NOMO-1 treated with dmso at 0.1 percent for 144 hours (cell line): ENCODE data around the gene SPDYE3.
A peak's percentile ranks its signal among the peaks of the same experiment; 100 is the strongest.
"Not testable (repeated sequence)": the region's sequence is repeated elsewhere in the genome, so short reads cannot be mapped to it uniquely, and the experiment has no call there.

Experiments
- DNase-seq: peaks from one replicate; lab custom pipeline; 2025; ENCODE audit not compliant: unreplicated experiment; lab: John Stamatoyannopoulos, UW

SPDYE3 gene, protein sequence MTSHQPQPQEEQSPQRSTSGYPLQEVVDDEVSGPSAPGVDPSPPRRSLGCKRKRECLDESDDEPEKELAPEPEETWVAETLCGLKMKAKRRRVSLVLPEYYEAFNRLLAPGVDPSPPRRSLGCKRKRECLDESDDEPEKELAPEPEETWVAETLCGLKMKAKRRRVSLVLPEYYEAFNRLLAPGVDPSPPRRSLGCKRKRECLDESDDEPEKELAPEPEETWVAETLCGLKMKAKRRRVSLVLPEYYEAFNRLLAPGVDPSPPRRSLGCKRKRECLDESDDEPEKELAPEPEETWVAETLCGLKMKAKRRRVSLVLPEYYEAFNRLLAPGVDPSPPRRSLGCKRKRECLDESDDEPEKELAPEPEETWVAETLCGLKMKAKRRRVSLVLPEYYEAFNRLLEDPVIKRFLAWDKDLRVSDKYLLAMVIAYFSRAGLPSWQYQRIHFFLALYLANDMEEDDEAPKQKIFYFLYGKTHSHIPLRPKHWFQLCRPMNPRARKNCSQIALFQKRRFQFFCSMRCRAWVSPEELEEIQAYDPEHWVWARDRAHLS

DNA sequence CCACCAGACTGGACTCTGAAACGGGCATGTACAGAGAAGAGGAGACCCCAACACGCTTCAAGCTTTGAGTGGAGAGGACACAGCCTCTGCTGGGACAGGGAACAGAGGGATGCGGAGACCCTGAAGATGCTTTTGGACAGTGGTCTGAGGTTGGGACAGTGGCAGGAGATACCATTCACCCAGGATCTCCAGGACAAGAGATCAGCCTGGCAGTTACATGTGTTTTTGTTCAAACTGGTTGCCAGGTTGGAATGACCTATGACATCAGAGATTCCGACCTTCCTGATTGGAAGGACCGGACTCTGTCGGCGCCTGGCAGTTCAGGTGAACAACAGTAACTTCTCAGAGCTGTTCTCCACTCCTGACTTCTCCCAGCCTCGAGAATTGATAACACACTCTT is at the start of gene SPDYE3:
TSS of gene SPDYE3 (plus strand) at position 301 of the 400 bp plus-strand sequence. CDS start 184 bp downstream, outside the sequence.
- DNase-seq = not testable (repeated sequence)

DNA sequence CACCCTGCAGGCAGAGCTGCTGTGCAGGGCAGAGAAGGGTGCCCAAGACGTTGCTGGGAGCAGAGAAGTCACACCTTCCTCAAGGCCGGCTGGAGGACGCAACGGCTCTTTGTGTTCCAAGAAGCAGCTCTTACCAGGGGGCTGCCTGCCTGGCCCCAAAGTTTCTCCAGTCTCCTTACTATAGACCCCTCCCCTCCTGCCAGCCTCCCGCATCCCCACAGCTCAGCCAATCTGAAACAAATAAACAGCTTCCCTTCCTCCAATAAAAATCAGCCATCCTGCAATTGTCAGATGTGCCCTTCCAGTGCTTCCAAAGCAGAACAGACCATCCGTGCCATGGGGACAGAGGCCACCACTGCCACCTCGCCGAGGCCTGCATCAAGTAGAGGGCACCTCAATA is 47.5 kb upstream of the SPDYE3 start:
- DNase-seq = not testable (repeated sequence)

DNA sequence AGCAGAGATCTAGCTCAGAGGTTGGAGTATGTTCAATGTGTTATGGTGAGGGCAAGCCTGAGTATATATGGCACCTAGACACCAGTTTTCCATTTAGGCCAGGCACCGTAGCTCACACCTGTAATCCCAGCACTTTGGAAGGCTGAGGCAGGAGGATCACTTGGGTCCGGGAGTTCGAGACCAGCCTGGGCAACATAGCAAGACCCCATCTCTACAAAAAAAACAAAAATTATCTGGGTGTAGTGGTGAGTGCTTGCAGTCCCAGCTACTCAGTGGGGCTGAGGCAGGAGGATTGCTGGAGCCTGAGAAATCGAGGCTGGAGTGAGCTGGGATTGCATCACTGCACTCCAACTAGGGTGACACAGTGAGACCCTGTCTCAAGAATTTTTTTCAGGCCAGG is 44.6 kb upstream of the SPDYE3 start:
- DNase-seq = not testable (repeated sequence)

DNA sequence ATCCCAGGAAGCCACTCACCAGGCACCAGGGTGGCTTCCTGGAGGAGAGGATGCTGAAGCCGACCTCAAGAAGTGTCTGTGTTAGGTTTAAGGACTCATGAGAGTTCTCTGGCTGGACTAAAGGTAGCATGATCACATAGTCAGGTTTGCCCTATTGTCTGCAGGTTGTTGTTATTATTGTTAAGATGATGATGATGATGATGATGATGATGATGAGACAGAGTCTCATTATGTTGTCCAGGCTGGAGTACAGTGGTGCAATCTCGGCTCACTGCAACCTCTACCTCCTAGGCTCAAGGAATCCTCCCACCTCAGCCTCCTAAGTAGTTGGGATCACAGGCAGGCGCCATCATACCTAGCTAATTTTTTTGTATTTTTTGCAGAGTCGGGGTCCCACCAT is 43.3 kb upstream of the SPDYE3 start:
- DNase-seq = not testable (repeated sequence)

DNA sequence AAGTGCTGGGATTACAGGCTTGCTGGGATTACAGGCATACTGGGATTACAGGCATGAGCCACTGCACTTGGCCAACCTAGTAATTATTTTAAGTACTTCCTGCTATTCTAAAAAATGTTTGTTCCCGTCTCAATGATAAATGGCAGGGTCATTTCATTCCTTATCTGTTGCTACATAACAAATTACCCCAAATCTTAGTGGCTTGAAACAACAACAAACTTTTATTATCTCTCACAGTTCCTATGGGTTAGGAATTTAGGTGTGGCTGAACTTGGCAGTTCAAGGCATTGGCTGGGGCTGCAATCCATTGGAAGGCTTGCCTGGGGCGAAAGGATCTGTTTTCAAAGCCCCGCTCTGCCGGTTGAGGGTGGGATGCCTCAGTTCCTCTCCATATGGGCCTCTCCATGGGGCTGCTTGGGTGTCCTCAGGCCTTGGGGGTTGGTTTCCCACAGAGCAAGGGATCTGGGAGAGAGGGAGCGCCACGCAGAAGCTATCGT is 42.8 kb upstream of the SPDYE3 start:
- peak; percentile 12 for DNase-seq

DNA sequence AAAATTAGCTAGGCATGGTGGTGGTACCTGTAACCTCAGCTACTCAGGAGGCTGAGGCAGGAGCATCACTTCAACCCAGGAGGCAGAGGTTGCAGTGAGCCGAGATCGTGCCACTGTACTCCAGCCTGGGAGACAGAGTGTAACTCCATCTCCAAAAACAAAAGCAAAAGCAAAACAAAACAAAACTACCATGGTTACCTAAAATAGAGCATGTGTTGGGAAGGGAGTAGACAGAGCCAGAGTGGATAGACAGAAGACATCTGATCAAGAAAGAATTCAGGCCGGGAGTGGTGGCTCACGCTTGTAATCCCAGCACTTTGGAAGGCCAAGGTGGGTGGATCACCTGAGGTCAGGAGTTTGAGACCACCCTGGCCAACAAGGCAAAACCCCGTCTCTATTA is 41.7 kb upstream of the SPDYE3 start:
- not testable (repeated sequence) for DNase-seq

DNA sequence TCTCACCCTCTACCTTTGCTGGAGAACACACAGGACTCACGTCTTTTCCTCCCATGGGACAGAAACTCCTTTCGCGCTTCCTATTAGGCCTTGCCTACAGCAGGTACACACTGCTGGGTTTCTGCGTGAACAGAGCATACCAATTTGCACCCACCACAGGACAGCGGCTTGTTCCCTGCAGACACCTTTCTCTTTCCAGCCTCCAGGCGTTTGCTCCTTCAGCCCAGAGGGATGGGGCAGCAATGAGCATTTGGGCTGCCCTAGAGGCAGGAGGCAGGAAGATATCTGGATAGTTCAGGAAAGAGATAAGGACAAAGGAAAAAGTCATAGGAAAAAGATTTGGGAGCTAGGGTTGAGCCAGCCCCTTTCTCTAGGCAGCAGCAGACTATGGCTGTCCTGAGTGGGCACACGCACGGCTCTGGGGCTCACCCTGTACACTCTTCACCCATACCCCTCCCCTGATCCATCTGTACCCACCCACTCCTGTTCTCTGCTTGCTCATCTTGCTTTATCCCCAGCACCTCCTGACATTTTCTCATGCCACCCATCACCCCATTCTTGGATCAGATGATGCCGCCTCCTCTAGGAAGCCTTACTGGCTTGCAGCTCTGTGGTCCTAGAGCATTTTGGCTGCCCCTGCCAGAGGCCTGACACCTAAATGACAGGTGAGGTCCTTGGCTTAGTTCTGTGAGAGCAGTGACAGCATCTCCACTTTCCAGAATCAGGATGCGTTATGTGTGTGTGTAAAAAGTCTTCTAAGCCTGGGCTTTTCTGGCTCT is 40.7 kb upstream of the SPDYE3 start:
- DNase-seq = no peak

DNA sequence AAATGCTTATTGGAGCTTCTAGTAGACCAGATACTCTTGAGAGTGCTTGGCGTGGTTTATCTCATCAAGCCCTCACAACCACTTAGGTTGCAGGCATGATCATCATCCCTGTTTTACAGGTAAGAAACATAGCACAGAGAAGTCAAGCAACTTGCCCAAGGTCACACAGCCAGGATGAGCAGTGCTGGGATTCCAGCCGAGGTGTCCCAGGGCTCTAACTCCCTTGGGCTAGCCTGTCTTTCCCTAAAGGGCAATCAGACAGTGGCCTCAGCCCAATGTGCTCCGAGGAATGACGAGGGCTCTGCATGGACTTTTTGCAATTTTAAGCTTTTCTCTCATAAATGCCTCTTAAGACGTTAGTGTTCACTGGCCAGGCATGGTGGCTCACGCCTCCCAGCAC is 39.9 kb upstream of the SPDYE3 start:
- no peak for DNase-seq

DNA sequence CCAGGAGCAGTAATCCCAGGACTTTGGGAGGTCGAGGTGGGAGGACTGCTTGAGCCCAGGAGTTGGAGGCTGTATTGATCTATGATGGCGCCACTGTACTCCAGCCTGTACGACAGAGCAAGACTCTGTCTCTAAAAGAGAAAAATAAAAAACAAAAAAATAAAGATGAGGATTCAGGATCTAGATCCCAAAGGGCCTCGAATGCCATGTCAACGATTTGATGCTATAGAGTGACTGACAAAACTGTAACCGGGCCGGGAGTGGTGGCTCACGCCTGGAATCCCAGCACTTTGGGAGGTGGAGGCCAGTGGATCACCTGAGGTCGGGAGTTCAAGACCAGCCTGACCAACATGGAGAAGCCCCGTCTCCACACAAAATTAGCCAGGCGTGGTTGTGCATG is 38.6 kb upstream of the SPDYE3 start:
- not testable (repeated sequence) for DNase-seq

DNA sequence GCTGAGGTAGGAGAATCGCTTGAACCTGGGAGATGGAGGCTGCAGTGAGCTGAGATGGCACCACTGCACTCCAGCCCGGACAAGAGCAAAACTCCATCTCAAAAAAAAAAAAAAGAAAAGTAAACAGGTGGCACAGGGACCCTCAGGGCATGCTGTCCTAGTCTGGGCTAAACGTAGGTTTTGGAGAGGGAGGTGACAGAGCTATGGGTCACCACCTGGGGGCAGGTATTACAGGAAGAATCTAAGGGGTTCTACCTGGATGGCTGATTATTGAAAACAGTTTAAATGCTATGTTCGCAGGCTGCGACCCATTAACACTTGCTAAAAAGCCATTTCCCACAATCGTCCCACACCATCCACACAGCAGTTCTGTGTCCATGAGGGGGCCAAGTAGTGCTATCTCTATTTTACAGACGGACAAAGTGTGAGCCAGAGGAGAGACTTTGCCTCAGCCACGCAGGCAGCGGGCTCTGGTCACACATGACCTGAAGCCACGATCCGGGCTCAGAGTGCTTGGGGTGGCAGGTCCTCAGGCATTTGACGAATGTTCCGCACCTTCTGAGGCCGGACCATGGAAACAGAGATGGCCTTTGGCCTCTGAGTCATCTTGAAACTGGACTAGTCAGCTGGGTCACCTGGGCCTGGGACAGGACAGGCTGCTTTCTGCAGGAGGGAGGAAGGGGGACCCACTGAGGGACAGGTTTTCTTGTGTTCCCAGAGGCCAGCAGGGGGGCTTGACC is 38.0 kb upstream of the SPDYE3 start:
- DNase-seq = not testable (repeated sequence)

DNA sequence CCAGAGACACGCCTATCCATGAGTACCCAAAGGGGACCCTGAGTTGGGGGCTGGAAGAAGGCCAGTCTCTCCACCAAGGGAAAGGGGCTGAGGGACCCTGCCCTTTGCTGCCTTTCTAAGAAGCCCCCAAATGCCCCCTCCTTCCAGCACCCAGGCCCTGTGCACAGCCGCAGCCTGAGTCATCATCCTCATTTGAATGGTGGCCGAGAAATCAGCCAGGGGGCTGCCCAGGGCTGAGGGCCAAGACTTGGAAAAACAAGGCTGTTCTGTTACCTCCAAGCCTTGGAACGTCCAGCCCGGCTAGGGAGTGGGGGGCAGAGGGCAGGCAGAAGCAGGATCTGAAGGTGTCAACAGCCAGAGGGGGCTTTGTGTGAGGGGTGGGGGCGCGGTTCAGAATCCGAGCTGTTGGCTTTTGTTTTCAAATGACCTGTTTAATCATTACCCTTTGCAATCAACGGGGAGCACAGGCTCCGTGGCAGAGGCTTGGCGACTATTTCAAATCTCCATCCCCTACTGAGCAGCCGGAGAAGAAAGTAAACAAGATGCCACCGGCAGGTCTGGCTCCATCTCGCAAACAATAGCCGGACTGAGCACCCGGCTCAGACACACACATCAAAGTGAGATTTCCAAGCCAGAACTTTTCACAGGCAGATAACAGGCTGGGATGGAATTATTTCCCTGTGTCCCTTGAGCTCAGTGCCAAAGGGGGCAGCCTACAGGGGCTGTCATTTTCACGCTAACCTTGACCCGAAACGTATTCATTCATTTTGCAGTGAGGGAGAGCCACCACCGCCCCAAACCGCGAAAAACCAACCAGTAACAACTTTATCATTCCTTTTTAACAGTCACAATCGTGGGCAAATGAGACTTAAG is 37.2 kb upstream of the SPDYE3 start:
- not testable (repeated sequence) for DNase-seq

DNA sequence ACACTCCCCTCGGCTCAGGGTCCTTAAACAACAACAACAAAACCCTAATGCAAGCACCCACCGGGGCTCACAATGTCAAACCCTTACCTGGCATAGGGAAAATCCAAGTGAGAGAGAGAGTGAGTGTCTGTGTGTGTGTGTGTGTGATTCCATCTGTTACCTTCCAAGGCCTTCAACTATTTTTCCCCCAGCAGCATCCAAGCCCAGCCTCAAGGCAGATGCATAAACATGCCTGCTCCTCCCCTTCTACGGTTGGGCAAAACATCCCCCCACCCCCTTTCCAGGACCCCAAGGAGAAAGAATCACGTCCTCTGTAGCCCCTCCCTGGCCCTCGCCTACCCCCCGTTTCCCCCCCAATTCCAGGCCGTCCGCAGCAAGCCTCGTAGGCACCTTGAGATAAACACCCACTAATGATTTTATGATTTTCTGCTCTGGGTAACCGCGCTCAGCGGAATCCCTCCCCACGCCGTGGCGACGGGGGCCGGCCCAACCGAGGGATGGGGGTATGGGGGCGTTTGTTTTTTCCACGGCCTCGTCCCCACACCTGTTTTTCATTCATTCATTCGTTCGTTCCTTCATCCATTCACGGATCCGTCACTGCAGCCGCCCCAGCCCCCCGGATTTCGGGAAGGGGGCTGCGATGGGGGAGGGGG is 36.4 kb upstream of the SPDYE3 start:
- not testable (repeated sequence) for DNase-seq

DNA sequence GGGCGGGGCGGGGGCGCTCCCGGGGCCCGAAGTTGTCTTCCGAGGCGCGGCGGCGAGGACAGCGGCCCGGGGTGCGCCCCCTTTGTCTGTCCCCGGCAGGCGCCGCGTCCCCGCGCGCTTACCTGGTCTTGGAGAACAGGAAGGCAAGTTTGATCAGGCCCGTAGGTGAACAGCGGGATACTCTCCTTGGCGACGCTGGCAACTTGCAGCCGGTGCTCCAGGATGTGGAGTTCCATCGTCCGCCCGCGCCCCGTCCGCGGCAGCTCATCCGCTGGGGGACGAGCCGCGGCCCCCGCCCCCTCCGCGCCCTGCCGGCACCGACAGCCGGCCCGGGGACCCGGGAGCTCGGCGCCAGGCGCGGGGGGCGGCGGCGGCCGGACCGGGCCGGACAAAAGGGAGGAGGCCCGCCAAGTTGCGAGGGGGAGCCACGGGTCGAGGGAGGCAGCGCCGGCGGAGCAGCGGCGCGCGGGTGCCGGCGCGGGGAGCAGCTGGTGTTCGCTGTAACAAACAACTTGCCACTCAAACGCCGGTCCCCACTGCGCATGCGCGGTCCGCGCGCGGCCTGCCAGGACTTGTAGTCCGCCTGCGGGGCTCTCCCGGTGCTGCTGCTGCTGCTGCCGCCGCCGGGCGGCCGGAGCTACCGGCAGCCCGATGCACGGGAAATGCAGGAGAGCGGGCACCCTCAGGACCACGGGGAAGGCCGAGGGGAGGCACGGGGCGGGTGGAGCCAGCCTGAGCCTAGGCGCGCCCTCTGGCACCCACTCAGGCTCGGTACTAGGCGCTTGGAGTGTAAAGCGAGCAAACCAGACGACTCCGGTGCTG is 35.6 kb upstream of the SPDYE3 start:
- DNase-seq = peak; percentile 92

DNA sequence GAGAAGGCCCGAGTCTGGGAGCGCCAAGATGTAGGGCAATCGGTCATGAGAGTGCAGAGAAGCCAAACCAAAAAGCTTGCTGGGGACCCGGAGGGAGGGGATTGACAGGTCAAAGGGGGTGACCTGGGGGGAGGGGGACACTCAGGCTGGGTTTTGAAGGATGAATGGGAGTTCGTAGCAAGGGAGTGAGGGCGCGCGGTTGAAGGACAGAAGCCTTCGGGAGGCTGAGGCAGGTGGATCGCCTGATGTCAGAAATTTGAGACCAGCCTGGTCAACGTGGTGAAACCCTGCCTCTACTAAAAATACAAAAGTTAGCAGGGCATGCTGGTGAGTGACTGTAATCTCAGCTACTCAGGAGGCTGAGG is 35.0 kb upstream of the SPDYE3 start:
- DNase-seq = not testable (repeated sequence)

DNA sequence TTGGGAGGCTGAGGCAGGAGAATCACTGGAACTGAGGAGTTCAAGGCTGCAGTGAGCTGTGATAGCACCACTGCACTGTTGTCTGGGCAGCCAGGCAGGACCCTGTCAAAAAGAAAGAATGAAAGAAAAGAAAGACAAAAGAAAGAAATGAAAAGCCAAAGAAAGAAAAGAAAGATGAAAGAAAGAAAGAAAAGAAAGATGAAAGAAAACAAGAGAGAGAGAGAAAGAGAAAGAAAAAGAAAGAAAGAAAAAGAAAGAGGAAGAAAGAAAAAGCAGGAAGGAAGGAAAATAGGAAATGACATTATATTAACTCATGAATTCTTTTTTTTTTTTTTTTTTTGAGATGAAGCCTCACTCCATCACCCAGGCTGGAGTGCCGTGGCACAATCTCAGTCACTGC is 32.4 kb upstream of the SPDYE3 start:
- no peak for DNase-seq

DNA sequence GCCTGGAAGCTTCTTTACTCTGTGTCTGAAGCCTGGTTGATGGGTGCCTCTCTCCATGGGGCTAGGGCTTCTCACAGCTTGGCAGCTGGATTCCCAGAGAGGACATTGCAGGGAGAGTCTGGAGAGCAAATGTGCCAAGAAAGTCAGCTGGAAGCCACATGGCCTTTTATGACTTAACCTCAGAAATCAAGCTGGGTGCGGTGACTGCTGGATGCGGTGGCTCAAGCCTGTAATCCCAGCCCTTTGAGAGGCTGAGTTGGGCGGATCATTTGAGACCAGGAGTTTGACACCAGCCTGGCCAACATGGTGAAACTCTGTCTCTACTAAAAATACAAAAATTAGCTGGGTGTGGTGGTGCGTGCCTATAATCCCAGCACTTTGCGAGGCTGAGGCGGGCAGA is 31.4 kb upstream of the SPDYE3 start:
- DNase-seq = not testable (repeated sequence)

DNA sequence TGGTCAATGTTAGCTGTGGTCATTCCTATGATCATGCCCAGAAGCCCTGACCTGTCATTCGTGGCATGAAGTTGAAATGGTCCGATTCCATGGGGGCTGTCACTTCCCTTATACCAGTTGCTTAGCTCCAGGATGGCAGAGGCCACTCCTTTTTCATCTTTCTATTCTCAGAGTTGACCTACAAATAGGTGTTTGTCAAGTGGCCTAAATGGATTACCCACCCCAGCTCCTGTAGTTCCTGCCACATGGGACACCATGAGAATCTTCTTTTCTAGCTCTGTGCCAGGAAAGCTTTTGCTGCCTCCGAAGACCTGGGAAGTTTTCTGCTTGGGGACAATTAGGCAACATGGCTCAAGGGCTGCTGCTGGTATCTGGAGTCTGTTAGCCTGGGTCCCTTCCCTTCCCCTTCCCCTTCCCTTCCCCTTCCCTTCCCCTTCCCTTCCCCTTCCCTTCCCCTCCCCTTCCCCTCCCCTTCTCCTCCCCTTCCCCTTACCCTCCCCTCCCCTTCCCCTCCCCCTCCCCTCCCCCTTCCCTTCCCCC is 25.4 kb upstream of the SPDYE3 start:
- not testable (repeated sequence) for DNase-seq

DNA sequence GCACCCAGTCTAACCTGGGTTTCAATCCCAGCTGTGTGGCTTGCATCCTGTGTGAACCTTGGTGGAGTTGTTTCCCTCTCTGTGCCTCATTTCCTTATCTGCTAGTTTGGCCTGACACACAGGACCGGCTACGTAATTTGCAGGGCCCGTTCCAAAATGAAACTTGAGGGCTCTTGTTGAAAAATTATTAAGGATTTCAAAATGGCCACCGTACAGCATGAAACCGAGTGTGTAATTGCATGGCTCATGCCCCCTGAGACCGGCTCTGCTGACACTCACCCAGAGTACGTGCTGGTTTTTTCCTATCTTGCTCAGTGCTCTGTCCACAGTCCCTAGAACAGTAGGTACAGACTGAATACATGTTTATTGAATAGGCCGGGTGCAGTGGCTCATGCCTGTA is 24.4 kb upstream of the SPDYE3 start:
- not testable (repeated sequence) for DNase-seq
